ENCODE measurements around the gene PPFIA3. TPM values are rescaled to one million over a fixed set of nuclear protein-coding genes. Genes with fewer than 3 reads are reported as not detected.
A peak's percentile ranks its signal among the peaks of the same experiment; 100 is the strongest.

PPFIA3 gene
- total and polyA plus RNA-seq, 8 donors = 4.1 to 39.7 (median 6.7) TPM

DNA sequence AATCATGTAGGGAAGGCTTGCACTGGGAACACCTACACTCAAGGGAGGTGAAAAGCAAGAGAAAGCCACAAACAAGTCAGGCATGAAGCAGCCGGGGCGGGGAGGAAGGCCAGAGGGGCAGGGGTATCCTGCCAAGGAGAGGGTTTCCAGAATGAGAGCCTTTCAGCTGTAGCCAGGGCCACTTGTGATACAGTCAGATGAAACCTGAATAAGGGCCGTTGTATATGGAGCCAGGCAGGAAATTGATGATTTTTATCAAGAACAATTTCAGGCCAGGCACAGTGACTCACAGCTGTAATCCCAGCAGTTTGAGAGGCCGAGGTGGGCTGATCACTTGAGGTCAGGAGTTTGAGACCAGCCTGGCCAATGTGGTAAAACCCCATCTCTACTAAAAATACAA, 42.6 kb downstream of the PPFIA3 start:
- Histone ChIP-seq H3K36me3 (no peaks in the 10 kb centered on the region), H3K4me1 (peaks cover 7 to 18% (median 14%) of the 10 kb centered on the region in 3 donors), H3K4me3 (no peak overlapping the region), H3K27ac (no peak overlapping the region), H3K27me3 (no peaks in the 10 kb centered on the region), H3K9me3 (no peaks in the 10 kb centered on the region)
- FAIRE-seq (no peak), ATAC-seq (no peak), DNase-seq (no peak)
- intact Hi-C loops (cut with DNase I) = no loop called here
- 86 to 89% methylated on average over 4 of the region's 4 CpGs for WGBS, 2 donors
- TF ChIP-seq CTCF (IDR thresholded peaks at IDR 0.05) = no peak

DNA sequence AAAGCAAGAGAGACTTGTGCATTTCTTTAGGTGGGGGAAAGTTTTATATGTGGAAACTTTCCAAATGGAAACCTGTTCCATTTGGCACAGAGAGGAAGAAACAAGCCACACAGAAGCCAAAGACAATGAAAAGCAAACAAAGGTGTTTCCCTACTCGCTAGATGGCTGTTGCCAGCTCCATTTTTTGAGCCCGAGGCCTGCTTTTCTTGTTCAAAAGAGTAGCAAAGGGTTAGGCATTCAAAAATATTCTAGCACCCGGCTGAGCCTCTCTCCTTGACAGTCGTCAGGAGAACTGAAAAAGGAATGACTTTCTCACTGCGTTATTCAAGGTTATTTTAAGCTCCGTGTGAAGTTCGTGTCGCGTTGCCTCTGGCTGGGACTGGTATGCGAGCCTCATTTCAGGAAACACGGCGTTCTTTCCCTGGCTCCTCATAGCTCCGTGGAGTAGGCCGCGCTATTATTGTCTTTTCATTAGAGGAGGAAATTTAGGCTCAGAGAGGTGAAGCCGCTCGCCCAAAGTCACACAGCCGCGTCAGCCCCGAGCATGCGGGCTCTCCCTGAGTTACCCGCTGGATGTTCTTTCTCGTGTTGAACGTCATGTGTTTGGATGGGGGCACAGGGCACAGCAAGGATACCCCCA, 45.9 kb downstream of the PPFIA3 start:
- FAIRE-seq = no peak
- Histone ChIP-seq H3K9me3 (no peaks in the 10 kb centered on the region), H3K4me1 (peaks cover 7 to 12% (median 8%) of the 10 kb centered on the region in 3 donors), H3K27ac (peak overlapping the region; percentile 33 to 79 (median 70)), H3K27me3 (no peaks in the 10 kb centered on the region), H3K4me3 (no peak overlapping the region), H3K36me3 (no peaks in the 10 kb centered on the region)
- intact Hi-C loops (cut with DNase I) = no loop called here
- ATAC-seq = peak; percentile 68 to 88 (median 82)
- TF ChIP-seq CTCF (IDR thresholded peaks at IDR 0.05) = no peak
- DNase-seq = peak in 2 of 6 donors; percentile 31 to 35
- 41 to 44% methylated on average over 24 of the region's 24 CpGs for WGBS, 2 donors

GRCh38 chr19:49165865-49166301, 46.5 kb downstream of the PPFIA3 start:
- Histone ChIP-seq H3K9me3 (no peaks in the 10 kb centered on the region), H3K4me3 (no peak overlapping the region), H3K4me1 (peaks cover 7 to 12% (median 8%) of the 10 kb centered on the region in 3 donors), H3K36me3 (no peaks in the 10 kb centered on the region), H3K27ac (peak overlapping the region in 3 of 4 donors; percentile 63 to 79 (median 77)), H3K27me3 (no peaks in the 10 kb centered on the region)
- 77% methylated on average over 28 to 30 of the region's 30 CpGs for whole genome bisulfite sequencing, 2 donors
- ATAC-seq = peak in 2 of 4 donors; percentile 7 to 20
- no peak for FAIRE-seq
- DNase-seq = no peak
- intact Hi-C loops (cut with DNase I) = no loop called here
- no peak for TF ChIP-seq CTCF (IDR thresholded peaks at IDR 0.05)

GRCh38 chr19:49167857-49168409, 48.6 kb downstream of the PPFIA3 start:
- Histone ChIP-seq H3K9me3 (no peaks in the 10 kb centered on the region), H3K36me3 (no peaks in the 10 kb centered on the region), H3K4me1 (peaks cover 7 to 12% (median 8%) of the 10 kb centered on the region in 3 donors), H3K27ac (no peak overlapping the region), H3K27me3 (no peaks in the 10 kb centered on the region), H3K4me3 (no peak overlapping the region)
- ATAC-seq (no peak), DNase-seq (no peak), FAIRE-seq (no peak)
- intact Hi-C loops (cut with DNase I) = no loop called here
- WGBS, 2 donors = 90 to 93% methylated on average over 25 of the region's 25 CpGs
- no peak for TF ChIP-seq CTCF (IDR thresholded peaks at IDR 0.05)

DNA sequence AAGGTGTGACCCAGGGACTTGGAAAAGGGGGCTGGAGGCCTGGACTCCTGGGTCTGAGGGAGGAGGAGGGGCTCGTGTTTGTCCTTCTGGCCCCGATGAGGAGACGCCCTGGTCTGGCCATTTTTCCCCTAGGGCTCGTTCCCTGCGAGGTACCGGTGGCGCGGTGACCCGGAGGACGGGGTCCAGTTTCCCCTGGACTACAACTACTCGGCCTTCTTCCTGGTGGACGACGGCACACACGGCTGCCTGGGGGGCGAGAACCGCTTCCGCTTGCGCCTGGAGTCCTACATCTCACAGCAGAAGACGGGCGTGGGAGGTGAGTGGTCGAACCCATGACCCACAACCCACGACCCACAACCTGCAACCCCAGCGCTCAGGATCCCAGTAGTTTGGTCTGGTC, 49.1 kb downstream of the PPFIA3 start:
- Histone ChIP-seq H3K27me3 (no peaks in the 10 kb centered on the region), H3K27ac (no peak overlapping the region), H3K4me1 (peaks cover 7 to 12% (median 8%) of the 10 kb centered on the region in 3 donors), H3K9me3 (no peaks in the 10 kb centered on the region), H3K36me3 (no peaks in the 10 kb centered on the region), H3K4me3 (no peak overlapping the region)
- 94 to 98% methylated on average over 22 to 23 of the region's 23 CpGs for WGBS, 2 donors
- FAIRE-seq (no peak), ATAC-seq (no peak), DNase-seq (no peak)
- TF ChIP-seq CTCF (IDR thresholded peaks at IDR 0.05) = no peak
- intact Hi-C loops (cut with DNase I) = no loop called here
